ENCODE measurements around the gene HIC1.

GRCh38 chr17:2057175-2057759 lies 2.4 kb downstream of the HIC1 start:
- TF ChIP-seq, protein P1, sequence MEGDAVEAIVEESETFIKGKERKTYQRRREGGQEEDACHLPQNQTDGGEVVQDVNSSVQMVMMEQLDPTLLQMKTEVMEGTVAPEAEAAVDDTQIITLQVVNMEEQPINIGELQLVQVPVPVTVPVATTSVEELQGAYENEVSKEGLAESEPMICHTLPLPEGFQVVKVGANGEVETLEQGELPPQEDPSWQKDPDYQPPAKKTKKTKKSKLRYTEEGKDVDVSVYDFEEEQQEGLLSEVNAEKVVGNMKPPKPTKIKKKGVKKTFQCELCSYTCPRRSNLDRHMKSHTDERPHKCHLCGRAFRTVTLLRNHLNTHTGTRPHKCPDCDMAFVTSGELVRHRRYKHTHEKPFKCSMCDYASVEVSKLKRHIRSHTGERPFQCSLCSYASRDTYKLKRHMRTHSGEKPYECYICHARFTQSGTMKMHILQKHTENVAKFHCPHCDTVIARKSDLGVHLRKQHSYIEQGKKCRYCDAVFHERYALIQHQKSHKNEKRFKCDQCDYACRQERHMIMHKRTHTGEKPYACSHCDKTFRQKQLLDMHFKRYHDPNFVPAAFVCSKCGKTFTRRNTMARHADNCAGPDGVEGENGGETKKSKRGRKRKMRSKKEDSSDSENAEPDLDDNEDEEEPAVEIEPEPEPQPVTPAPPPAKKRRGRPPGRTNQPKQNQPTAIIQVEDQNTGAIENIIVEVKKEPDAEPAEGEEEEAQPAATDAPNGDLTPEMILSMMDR (conservative IDR thresholded peaks at IDR 0.05), result no peak
- no peak for TF ChIP-seq ZFX (IDR thresholded peaks at IDR 0.05)
